IMR-90 (cell line): ENCODE data around the gene TSSC4. TPM values are rescaled to one million over a fixed set of nuclear protein-coding genes. Genes with fewer than 3 reads are reported as not detected.

ENCODE experiments used
- ATAC-seq: fragments of 200-7000 bp; cut with Tn5 transposase; 2 replicates; pipeline ENCODE4 v1.9.1; 2020; ENCODE audit warnings: low read depth, mild to moderate bottlenecking, moderate library complexity
- BruUV-seq: library from RNA; stranded (reverse); fragments of 400-500 nt; replicated peaks from 2 replicates; lab custom pipeline; 2021; lab: Mats Ljungman, UMichigan
- CTCF ChIA-PET: fragments of 300-600 bp; formaldehyde crosslinking; extraction: SDS; loops from one replicate; lab custom pipeline; 2021; ENCODE audit warnings: antibody characterized with exemption; lab: Yijun Ruan, JAX
- POLR2A ChIA-PET: fragments of 300-600 bp; sonication (Branson Sonifier 250); formaldehyde crosslinking; loops from one replicate; lab custom pipeline; 2022; ENCODE audit warnings: antibody characterized with exemption; ENCODE audit not compliant: unreplicated experiment; lab: Charles Lee
- DNase-seq: peaks from one replicate; pipeline ENCODE4 v3.0.0; 2013
- H2AFZ ChIP-seq: replicated peaks from 2 replicates; pipeline ENCODE3; 2013; ENCODE audit warnings: low read length, mild to moderate bottlenecking; ENCODE audit not compliant: poor library complexity
- H2AK5ac ChIP-seq: 2 replicates; pipeline ENCODE4 v1.6.1; 2013; ENCODE audit warnings: low read depth, low read length, inconsistent platforms
- H2AK9ac ChIP-seq: replicated peaks from 2 replicates; pipeline ENCODE3; 2013; ENCODE audit warnings: mild to moderate bottlenecking, low read depth, low read length, moderate library complexity; ENCODE audit not compliant: poor library complexity
- H2BK120ac ChIP-seq: 2 replicates; pipeline ENCODE4 v1.6.1; 2013; ENCODE audit warnings: low read depth, low read length, inconsistent platforms
- H2BK15ac ChIP-seq: 3 replicates; pipeline ENCODE4 v1.6.1; 2013; ENCODE audit warnings: low read depth, low read length, inconsistent platforms
- H2BK20ac ChIP-seq: 2 replicates; pipeline ENCODE4 v1.6.1; 2013; ENCODE audit warnings: low read depth, mild to moderate bottlenecking, inconsistent platforms, low read length, moderate library complexity
- H2BK5ac ChIP-seq: 2 replicates; pipeline ENCODE4 v1.6.1; 2013; ENCODE audit warnings: mild to moderate bottlenecking, low read depth, low read length, inconsistent platforms; ENCODE audit not compliant: poor library complexity, severe bottlenecking
- H3K14ac ChIP-seq: replicated peaks from 2 replicates; pipeline ENCODE4 v1.6.1; 2013; ENCODE audit warnings: low read depth, low read length, inconsistent platforms
- H3K18ac ChIP-seq: 2 replicates; pipeline ENCODE4 v1.6.1; 2013; ENCODE audit warnings: low read depth, low read length, control low read depth
- H3K23ac ChIP-seq: 2 replicates; pipeline ENCODE4 v1.6.1; 2013; ENCODE audit warnings: low read depth, low read length, inconsistent platforms
- H3K27ac ChIP-seq: 2 replicates; pipeline ENCODE4 v1.5.1; 2013; ENCODE audit warnings: mild to moderate bottlenecking, control low read depth, low read length; ENCODE audit not compliant: insufficient read depth
- H3K27me3 ChIP-seq: 2 replicates; pipeline ENCODE4 v1.6.1; 2013; ENCODE audit warnings: low read length; ENCODE audit not compliant: control insufficient read depth, insufficient read depth
- H3K36me3 ChIP-seq: 2 replicates; pipeline ENCODE4 v1.6.1; 2013; ENCODE audit warnings: low read length, mixed read lengths; ENCODE audit not compliant: control insufficient read depth, insufficient read depth
- H3K4ac ChIP-seq: 2 replicates; pipeline ENCODE4 v1.6.1; 2013; ENCODE audit warnings: low read depth, low read length, inconsistent platforms
- H3K4me1 ChIP-seq: 2 replicates; pipeline ENCODE4 v1.6.1; 2013; ENCODE audit warnings: low read length, mixed read lengths; ENCODE audit not compliant: control insufficient read depth, insufficient read depth
- H3K4me2 ChIP-seq: 2 replicates; pipeline ENCODE4 v1.6.1; 2013; ENCODE audit warnings: low read depth, mild to moderate bottlenecking, control low read depth, low read length, moderate library complexity
- H3K4me3 ChIP-seq: 2 replicates; pipeline ENCODE4 v1.5.1; 2013; ENCODE audit warnings: low read depth, mild to moderate bottlenecking, control low read depth, low read length, moderate library complexity; ENCODE audit not compliant: insufficient read depth
- H3K56ac ChIP-seq: 2 replicates; pipeline ENCODE4 v1.6.1; 2013; ENCODE audit warnings: low read length, inconsistent platforms; ENCODE audit not compliant: insufficient read depth; ENCODE audit errors: extremely low read depth
- H3K79me1 ChIP-seq, 2 experiments: 2 replicates each; pipeline ENCODE4 v1.6.1; 2013; ENCODE audit warnings: low read length in 2 of 2, inconsistent platforms in 1 of 2, low read depth in 1 of 2
- H3K9ac ChIP-seq: 2 replicates; pipeline ENCODE4 v1.6.1; 2013; ENCODE audit warnings: low read depth, low read length, control low read depth
- H3K9me1 ChIP-seq: 2 replicates; pipeline ENCODE4 v1.6.1; 2013; ENCODE audit warnings: low read length, inconsistent platforms; ENCODE audit not compliant: insufficient read depth
- H3K9me3 ChIP-seq: 2 replicates; pipeline ENCODE4 v1.6.1; 2013; ENCODE audit warnings: low read length; ENCODE audit not compliant: control insufficient read depth, insufficient read depth
- H4K20me1 ChIP-seq: 2 replicates; pipeline ENCODE4 v1.6.1; 2013; ENCODE audit warnings: low read length, inconsistent platforms; ENCODE audit not compliant: insufficient read depth
- H4K5ac ChIP-seq: 2 replicates; pipeline ENCODE4 v1.6.1; 2013; ENCODE audit warnings: mild to moderate bottlenecking, low read depth, low read length, control low read depth
- H4K8ac ChIP-seq, 2 experiments: 2 replicates each; pipeline ENCODE4 v1.6.1; 2013; ENCODE audit warnings: low read depth in 2 of 2, low read length in 2 of 2, control low read depth in 1 of 2, inconsistent platforms in 1 of 2
- H4K91ac ChIP-seq: 2 replicates; pipeline ENCODE4 v1.6.1; 2013; ENCODE audit warnings: low read depth, low read length, inconsistent platforms; ENCODE audit not compliant: insufficient read depth
- CEBPB ChIP-seq: IDR thresholded peaks from 2 replicates; pipeline ENCODE4 v1.6.1; 2012; ENCODE audit warnings: low read depth, low read length, improper control_type of control experiment
- MAFK ChIP-seq: IDR thresholded peaks from 2 replicates; pipeline ENCODE4 v1.6.1; 2012; ENCODE audit warnings: low read depth, low read length, improper control_type of control experiment
- RAD21 ChIP-seq: IDR thresholded peaks from 2 replicates; pipeline ENCODE4 v1.6.1; 2012; ENCODE audit warnings: low read length, improper control_type of control experiment
- WGBS, 2 experiments: methylation state at CpG; one replicate each; pipeline versions ENCODE4 v1.1.5 to v1.1.7; 2013; ENCODE audit warnings: missing lambda C conversion rate in 2 of 2; ENCODE audit not compliant: insufficient read length in 1 of 2; ENCODE audit errors: extremely low coverage in 2 of 2; 5-methylcytosine and 5-hydroxymethylcytosine counted together
- dilution Hi-C: fragments of 300-500 bp; cut with HindIII; formaldehyde crosslinking; loops from one replicate; pipeline ENCODE4 v1.14.3; 2018; ENCODE audit warnings: low sequenced_read_pairs; ENCODE audit not compliant: unreplicated experiment
- in situ Hi-C: fragments of 300-500 bp; cut with MboI; formaldehyde crosslinking; loops from 3 replicates; pipeline ENCODE4 v1.14.3; 2019; ENCODE audit warnings: low sequenced_read_pairs, inconsistent platforms, mixed read lengths
- intact Hi-C: fragments of 100-400 bp; cut with micrococcal nuclease; formaldehyde crosslinking; loops from 2 replicates; pipeline ENCODE4 v1.10.0; 2022
- polyA plus RNA-seq, 3 experiments: library from polyadenylated mRNA; depleted of rRNA; stranded (reverse); fragments of >200 nt; gene quantifications; 2 replicates each; pipeline ENCODE4 v1.2.3, GENCODE V29; 2012; ENCODE audit warnings: low replicate concordance in 1 of 3
- total RNA-seq: library from RNA; depleted of rRNA; stranded (reverse); fragments of >200 nt; gene quantifications from 2 replicates; pipeline ENCODE4 v1.2.3, GENCODE V29; 2012

Gene TSSC4
- total and polyA plus RNA-seq, 2 of the 4 experiments (the other 2 are of a cell fraction) = 34.9 to 40.0 TPM

GRCh38 chr11:2436013-2436520 lies 35.5 kb downstream of the TSSC4 start:
- Histone ChIP-seq H3K4me1 (no peaks in the 10 kb centered on the region), H2BK5ac (no peak overlapping the region), H4K91ac (no peak overlapping the region), H3K56ac (no peak overlapping the region), H2BK15ac (no peak overlapping the region), H3K9ac (no peak overlapping the region), H3K14ac (no peak overlapping the region), H3K4me3 (no peak overlapping the region), H3K36me3 (no peaks in the 10 kb centered on the region), H3K79me1 (no peaks in the 10 kb centered on the region), H2AK9ac (no peak overlapping the region), H3K27ac (no peak overlapping the region), H3K23ac (no peak overlapping the region), H3K4ac (no peak overlapping the region), H4K20me1 (no peaks in the 10 kb centered on the region), H3K27me3 (peaks cover 19% of the 10 kb centered on the region), H4K5ac (no peak overlapping the region), H3K4me2 (no peak overlapping the region), H2AK5ac (no peak overlapping the region), H2AFZ (no peak overlapping the region), H4K8ac (no peak overlapping the region), H3K18ac (no peak overlapping the region), H2BK20ac (no peak overlapping the region), H3K9me3 (no peaks in the 10 kb centered on the region), H3K9me1 (no peaks in the 10 kb centered on the region), H2BK120ac (no peak overlapping the region)
- ChIA-PET POLR2A (no interaction called here), CTCF (interaction anchor here (1.0 kb wide), 1 partner anchor 97 kb away, joined by 4 read pairs; no protein-coding TSS in a partner anchor)
- WGBS, 2 experiments = no CpG with 5 or more reads among the region's 10 CpGs
- in situ Hi-C loops = loop anchor here (10.0 kb wide), 1 partner anchor 79 kb away; no protein-coding TSS in a partner anchor
- dilution Hi-C loops = no loop called here
- TF ChIP-seq CEBPB (no peak), RAD21 (no peak), MAFK (no peak)
- intact Hi-C loops = no loop called here
- ATAC-seq (no peak), DNase-seq (no peak)
- no TSS peak for BruUV-seq
